ENCODE data around the gene VSNL1. TPM values are rescaled to one million over a fixed set of nuclear protein-coding genes. Genes with fewer than 3 reads are reported as not detected.

VSNL1 gene
- total RNA-seq, 1 donor from 2014 or later, result 19.2 TPM

- no peak for TF ChIP-seq POLR2AphosphoS5 (IDR thresholded peaks at IDR 0.05; ENCODE audit: insufficient read depth in 1 of 2, low read depth in 1 of 2)
- TF ChIP-seq POLR2A (IDR thresholded peaks at IDR 0.05), result no peak
- no peak for TF ChIP-seq CTCF (IDR thresholded peaks at IDR 0.05)
- no peaks in the 10 kb centered on the region for H3K9me3 ChIP-seq
- H3K36me3 ChIP-seq, result no peaks in the 10 kb centered on the region
- H3K4me3 ChIP-seq, result no peak overlapping the region
- no peaks in the 10 kb centered on the region for H3K27me3 ChIP-seq
- H3K4me1 ChIP-seq, result no peaks in the 10 kb centered on the region
- no peak for DNase-seq (ENCODE audit: extremely low spot score in 2 of 2)
- H3K27ac ChIP-seq, result no peak overlapping the region
- intact Hi-C loops (cut with DNase I), result no loop called here
Observed at GRCh38 chr2:17521621-17522020, 18.9 kb upstream of the VSNL1 start.

- intact Hi-C loops (cut with DNase I), result no loop called here
- no peaks in the 10 kb centered on the region for H3K9me3 ChIP-seq
- no peak overlapping the region for H3K27ac ChIP-seq
- H3K27me3 ChIP-seq, result no peaks in the 10 kb centered on the region
- H3K4me3 ChIP-seq, result no peak overlapping the region
- TF ChIP-seq POLR2AphosphoS5 (IDR thresholded peaks at IDR 0.05; ENCODE audit: insufficient read depth in 1 of 2, low read depth in 1 of 2), result no peak
- TF ChIP-seq POLR2A (IDR thresholded peaks at IDR 0.05), result no peak
- TF ChIP-seq CTCF (IDR thresholded peaks at IDR 0.05), result no peak
- no peak for DNase-seq (ENCODE audit: extremely low spot score in 2 of 2)
- no peaks in the 10 kb centered on the region for H3K36me3 ChIP-seq
- no peaks in the 10 kb centered on the region for H3K4me1 ChIP-seq
Observed at GRCh38 chr2:17522303-17522702, 18.2 kb upstream of the VSNL1 start.

- no peak overlapping the region for H3K27ac ChIP-seq
- no peak overlapping the region for H3K4me3 ChIP-seq
- H3K4me1 ChIP-seq, result no peaks in the 10 kb centered on the region
- no peaks in the 10 kb centered on the region for H3K36me3 ChIP-seq
- no peaks in the 10 kb centered on the region for H3K9me3 ChIP-seq
- H3K27me3 ChIP-seq, result no peaks in the 10 kb centered on the region
- DNase-seq (ENCODE audit: extremely low spot score in 2 of 2), result no peak
- TF ChIP-seq CTCF (IDR thresholded peaks at IDR 0.05), result no peak
- TF ChIP-seq POLR2AphosphoS5 (IDR thresholded peaks at IDR 0.05; ENCODE audit: insufficient read depth in 1 of 2, low read depth in 1 of 2), result no peak
- TF ChIP-seq POLR2A (IDR thresholded peaks at IDR 0.05), result no peak
- intact Hi-C loops (cut with DNase I), result no loop called here
Observed at GRCh38 chr2:17529771-17530170, 10.7 kb upstream of the VSNL1 start.

- no peak for TF ChIP-seq POLR2A (IDR thresholded peaks at IDR 0.05)
- no peak for TF ChIP-seq POLR2AphosphoS5 (IDR thresholded peaks at IDR 0.05; ENCODE audit: insufficient read depth in 1 of 2, low read depth in 1 of 2)
- TF ChIP-seq CTCF (IDR thresholded peaks at IDR 0.05), result no peak
- Histone ChIP-seq H3K4me1 (no peaks in the 10 kb centered on the region), H3K4me3 (no peak overlapping the region), H3K27ac (no peak overlapping the region), H3K27me3 (no peaks in the 10 kb centered on the region), H3K36me3 (no peaks in the 10 kb centered on the region), H3K9me3 (no peaks in the 10 kb centered on the region)
- intact Hi-C loops (cut with DNase I), result no loop called here
- no peak for DNase-seq (ENCODE audit: extremely low spot score in 2 of 2)
Observed at GRCh38 chr2:17533546-17533945, 7.0 kb upstream of the VSNL1 start.

- Histone ChIP-seq H3K27ac (no peak overlapping the region), H3K36me3 (no peaks in the 10 kb centered on the region), H3K4me1 (peaks cover 5% of the 10 kb centered on the region), H3K9me3 (no peaks in the 10 kb centered on the region), H3K27me3 (no peaks in the 10 kb centered on the region), H3K4me3 (no peak overlapping the region)
- intact Hi-C loops (cut with DNase I), result no loop called here
- no peak for DNase-seq (ENCODE audit: extremely low spot score in 2 of 2)
- no peak for TF ChIP-seq POLR2A (IDR thresholded peaks at IDR 0.05)
- TF ChIP-seq CTCF (IDR thresholded peaks at IDR 0.05), result no peak
- no peak for TF ChIP-seq POLR2AphosphoS5 (IDR thresholded peaks at IDR 0.05; ENCODE audit: insufficient read depth in 1 of 2, low read depth in 1 of 2)
Observed at GRCh38 chr2:17536416-17536815, 4.1 kb upstream of the VSNL1 start.

All from vagina (tissue), 2 donors.